ENCODE data around the gene MYH7.
"Not testable (repeated sequence)": the region's sequence is repeated elsewhere in the genome, so short reads cannot be mapped to it uniquely, and the experiment has no call there.

Gene MYH7

DNA sequence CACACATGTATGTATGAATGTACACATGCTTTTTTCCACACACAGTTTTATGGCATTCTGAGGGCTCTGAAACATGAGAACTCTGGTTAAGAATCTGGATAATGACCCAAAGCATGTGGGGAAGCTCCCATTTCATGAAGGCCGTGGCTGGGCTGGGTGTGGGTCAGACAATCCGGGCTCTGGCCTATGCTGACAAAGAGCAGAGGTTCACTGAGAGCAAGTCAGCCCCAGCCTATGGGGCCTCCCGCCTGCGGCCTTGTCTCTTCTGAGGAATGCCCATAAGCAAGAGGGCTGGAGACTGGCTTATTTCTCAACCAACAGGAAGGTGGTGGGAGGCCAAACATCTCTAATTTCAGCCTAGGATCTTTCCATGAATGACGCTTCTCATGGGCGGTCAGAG is 35.9 kb downstream of the MYH7 start:
- H3K4me3 ChIP-seq (ENCODE audit: low read length): no peak overlapping the region
- TF ChIP-seq, protein P1, sequence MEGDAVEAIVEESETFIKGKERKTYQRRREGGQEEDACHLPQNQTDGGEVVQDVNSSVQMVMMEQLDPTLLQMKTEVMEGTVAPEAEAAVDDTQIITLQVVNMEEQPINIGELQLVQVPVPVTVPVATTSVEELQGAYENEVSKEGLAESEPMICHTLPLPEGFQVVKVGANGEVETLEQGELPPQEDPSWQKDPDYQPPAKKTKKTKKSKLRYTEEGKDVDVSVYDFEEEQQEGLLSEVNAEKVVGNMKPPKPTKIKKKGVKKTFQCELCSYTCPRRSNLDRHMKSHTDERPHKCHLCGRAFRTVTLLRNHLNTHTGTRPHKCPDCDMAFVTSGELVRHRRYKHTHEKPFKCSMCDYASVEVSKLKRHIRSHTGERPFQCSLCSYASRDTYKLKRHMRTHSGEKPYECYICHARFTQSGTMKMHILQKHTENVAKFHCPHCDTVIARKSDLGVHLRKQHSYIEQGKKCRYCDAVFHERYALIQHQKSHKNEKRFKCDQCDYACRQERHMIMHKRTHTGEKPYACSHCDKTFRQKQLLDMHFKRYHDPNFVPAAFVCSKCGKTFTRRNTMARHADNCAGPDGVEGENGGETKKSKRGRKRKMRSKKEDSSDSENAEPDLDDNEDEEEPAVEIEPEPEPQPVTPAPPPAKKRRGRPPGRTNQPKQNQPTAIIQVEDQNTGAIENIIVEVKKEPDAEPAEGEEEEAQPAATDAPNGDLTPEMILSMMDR (conservative IDR thresholded peaks at IDR 0.05; ENCODE audit: low read length): no peak
- DNase-seq (ENCODE audit: low read depth): no peak

DNA sequence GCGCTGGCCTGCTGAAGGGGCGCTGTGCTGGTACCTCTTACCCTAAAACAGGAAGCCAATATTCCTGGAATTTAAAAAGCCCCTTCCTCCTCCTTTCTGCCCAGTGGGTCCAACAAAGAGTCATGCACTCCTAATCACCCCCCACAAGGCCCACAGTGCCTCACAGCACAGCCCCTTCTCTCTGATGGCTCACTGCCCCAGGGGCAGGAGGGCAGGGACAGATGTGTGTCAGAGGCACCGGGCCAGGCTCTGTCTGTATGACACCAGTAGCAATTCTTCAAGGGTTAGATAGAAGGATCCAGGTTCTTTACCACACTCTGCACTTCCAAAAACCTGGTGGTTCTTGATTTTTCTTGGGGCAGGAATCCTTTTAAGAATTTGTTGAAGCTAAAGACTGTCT is 36.3 kb downstream of the MYH7 start:
- H3K4me3 ChIP-seq (ENCODE audit: low read length): no peak overlapping the region
- TF ChIP-seq, protein P1 (conservative IDR thresholded peaks at IDR 0.05; ENCODE audit: low read length): no peak
- no peak for DNase-seq (ENCODE audit: low read depth)

DNA sequence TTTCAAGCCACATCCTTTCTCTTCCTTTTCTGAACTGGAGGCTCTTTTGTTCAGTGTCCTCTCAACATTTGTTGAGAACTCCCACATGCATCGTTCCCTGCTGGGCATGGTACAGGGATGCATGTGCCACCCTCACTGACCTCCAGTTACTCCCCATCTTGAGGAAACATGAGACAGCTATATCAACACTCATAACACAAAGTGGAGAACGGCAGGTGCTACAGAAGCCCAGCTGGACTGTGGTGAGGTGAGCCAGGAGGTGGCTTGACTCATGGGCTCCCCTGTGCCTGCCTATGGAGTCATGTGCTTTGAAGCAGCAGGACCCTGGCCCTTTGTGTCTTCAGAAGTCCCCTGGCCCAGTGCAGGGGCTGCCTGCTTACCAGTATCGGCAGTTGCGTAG is 37.1 kb downstream of the MYH7 start:
- DNase-seq (ENCODE audit: low read depth): no peak
- no peak overlapping the region for H3K4me3 ChIP-seq (ENCODE audit: low read length)
- TF ChIP-seq, protein P1 (conservative IDR thresholded peaks at IDR 0.05; ENCODE audit: low read length): no peak

DNA sequence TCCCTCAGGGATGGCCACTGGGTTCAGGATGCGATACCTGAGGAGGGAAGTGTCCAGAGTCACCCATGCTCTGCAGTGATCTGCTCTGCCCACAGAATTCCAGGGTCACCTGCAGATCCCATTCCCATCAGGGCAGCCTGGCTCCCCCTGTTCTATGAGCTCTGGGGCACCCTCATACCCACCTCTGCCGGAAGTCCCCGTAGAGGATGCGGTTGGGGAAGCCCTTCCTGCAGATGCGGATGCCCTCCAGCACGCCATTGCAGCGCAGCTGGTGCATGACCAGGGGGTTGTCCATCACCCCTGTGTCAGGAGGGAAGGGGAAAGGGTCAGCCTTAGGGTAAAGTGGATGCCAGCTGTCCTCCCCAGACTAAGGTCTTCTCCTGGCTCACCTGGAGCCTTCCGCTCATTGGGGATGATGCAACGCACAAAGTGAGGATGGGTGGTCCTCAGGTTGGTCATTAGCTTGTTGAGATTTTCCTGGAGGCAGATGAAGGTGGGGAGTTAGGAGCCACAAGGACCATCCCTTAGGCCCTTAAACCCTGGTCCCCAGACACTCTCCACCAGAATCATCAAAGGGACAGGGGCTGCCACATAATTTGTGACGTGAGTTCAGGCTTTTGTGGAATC is 38.6 kb downstream of the MYH7 start:
- TF ChIP-seq, protein P1 (conservative IDR thresholded peaks at IDR 0.05; ENCODE audit: low read length): no peak
- no peak for DNase-seq (ENCODE audit: low read depth)

DNA sequence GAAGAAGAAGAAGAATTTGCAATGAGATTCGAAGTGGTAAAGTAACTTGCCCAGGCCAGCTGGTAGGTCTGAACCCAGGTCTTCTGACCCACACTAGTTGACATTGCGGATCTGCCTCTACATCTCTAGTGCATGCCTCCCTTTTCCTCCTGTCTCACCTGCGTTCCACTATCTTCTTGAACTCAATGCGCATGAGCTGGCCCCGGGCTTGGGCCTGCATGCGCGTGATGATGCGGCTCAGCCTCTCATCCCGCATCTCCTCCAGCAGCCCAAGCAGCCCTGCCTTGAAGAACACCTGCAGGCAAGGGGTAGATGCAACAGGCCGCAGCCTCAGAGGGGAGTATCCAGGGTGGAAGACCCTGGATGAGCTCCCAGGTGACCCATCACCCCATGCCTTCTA is 39.3 kb downstream of the MYH7 start:
- TF ChIP-seq, protein P1 (conservative IDR thresholded peaks at IDR 0.05; ENCODE audit: low read length): no peak
- no peak overlapping the region for H3K4me3 ChIP-seq (ENCODE audit: low read length)
- DNase-seq (ENCODE audit: low read depth): no peak

More for the DNA sequence above, 38.6 kb downstream of the MYH7 start:
- H3K4me3 ChIP-seq (ENCODE audit: low read length): no peak overlapping the region

DNA sequence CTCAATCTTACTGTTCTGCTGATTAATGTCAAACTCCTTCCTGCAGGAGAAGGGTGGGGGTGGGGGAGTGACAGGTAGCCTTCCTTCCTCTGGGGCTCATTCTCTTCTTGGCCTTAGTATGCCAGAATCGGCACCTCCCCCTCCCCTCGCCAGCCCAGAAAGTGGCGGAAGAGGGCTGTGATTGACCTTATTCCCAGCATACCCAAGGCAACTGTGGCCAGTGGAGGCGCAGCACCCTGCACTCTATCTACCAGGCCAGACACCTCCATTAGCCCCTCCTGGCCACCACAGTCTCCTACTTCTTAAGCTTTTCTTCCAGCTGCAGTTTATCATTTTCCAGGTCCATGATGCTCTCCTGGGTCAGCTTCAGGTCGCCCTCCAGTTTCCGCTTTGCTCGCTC is 42.8 kb downstream of the MYH7 start:
- no peak overlapping the region for H3K4me3 ChIP-seq (ENCODE audit: low read length)
- TF ChIP-seq, protein P1 (conservative IDR thresholded peaks at IDR 0.05; ENCODE audit: low read length): no peak
- DNase-seq (ENCODE audit: low read depth): no peak

DNA sequence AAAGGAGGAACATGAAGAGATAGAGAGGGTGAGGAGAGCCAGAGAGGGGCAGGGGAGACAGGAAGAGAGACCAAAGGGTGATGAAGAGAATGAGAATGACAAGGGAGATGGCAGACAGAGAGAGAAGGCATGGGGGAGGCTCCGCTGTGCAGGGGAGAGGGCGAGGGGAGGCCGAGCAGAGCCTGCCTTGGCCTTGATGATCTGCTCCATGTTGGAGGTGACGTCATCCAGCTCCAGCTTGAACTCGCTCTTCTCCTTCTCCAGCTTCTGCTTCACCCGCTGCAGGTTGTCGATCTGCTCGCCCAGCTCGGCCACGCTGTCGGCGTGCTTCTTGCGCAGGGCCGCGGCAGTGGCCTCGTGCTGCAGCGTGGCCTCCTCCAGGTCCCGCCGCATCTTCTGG is 45.6 kb downstream of the MYH7 start:
- DNase-seq (ENCODE audit: low read depth); H3K4me3 ChIP-seq (ENCODE audit: low read length): not testable (repeated sequence)

DNA sequence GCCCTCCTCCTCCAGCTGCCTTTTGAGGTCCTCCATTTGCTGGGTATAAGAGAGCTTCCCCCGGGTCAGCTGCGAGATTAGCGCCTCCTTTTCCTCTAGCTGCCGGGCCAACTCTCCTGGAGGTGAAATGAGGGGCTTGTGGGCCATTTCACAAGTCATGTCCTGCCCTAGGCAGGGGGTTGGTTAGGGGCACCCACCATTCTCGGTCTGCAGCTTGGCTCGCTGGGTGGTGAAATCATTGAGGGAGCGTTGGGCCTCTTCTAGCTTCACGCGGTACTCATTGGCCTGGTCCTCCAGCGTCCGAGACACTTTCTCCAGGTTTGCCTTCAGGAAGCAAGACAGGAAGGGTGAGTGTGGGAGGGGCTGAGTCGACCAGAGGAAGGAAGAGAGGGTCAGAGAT is 46.1 kb downstream of the MYH7 start:
- no peak for DNase-seq (ENCODE audit: low read depth)

More for the DNA sequence above, 46.1 kb downstream of the MYH7 start:
- TF ChIP-seq, protein P1 (conservative IDR thresholded peaks at IDR 0.05; ENCODE audit: low read length): no peak
- no peak overlapping the region for H3K4me3 ChIP-seq (ENCODE audit: low read length)

Data from AG10803 (cell line).